ENCODE measurements around the gene MAP4K5.

- no peak for TF ChIP-seq CTCF (IDR thresholded peaks at IDR 0.05 in 8 of 11, conservative IDR thresholded peaks at IDR 0.05 in 3 of 11)
- TF ChIP-seq POLR2AphosphoS5 (IDR thresholded peaks at IDR 0.05) = no peak
- no peak for TF ChIP-seq POLR2A (IDR thresholded peaks at IDR 0.05)
These were observed 521 bp downstream of the MAP4K5 start for GRCh38 chr14:50531595-50532501.

Data from spleen (tissue), 7 donors.